Skeletal muscle cell (primary cell): ENCODE measurements around the gene KIFAP3.
A peak's percentile ranks its signal among the peaks of the same experiment; 100 is the strongest.

Experiments
- DNase-seq: peaks from one replicate; pipeline ENCODE4 v3.0.0-alpha.2; 2010; ENCODE audit warnings: low read depth
- H3K4me3 ChIP-seq: 2 replicates; pipeline ENCODE4 v1.5.1; 2011; ENCODE audit warnings: low read depth, mild to moderate bottlenecking, control low read depth, low read length, moderate library complexity

KIFAP3 gene

DNA sequence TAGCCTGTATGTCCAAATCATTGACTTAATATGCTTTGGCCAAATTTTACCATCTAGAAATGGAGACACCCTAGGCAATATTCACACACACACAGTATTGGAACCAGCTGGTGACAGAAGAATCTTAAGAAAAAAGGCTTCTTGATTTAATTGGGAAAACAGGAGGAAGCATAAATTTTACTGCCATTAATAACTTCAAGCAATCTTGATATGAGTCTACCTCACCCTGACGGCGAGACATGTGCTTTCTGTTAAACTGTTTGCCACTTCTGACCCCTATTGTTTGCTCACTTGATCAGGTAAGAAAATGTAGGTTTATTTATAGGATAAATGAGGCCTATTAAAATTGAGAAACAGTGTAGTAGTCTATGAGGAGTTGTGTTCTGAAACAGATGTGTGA lies 73.2 kb downstream of the KIFAP3 start:
- no peak for DNase-seq

DNA sequence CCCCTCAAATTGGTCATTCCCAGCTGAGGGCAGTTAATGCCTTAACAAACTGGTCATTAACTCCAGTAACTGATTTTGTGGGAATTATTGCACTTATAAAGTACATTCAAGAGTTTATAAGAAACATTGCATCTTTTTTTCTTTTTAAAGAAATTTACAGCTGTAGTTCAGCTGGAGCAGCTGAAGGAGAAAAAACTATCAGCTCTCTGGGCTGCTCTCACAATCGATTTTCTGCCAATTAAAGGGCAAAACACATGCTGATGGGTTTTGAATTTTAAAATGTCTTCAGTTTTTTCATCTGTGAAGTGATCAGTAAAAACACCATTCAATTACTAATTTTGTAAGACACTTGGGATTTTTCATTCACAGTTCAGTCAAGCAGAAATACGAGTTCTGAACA lies 74.7 kb downstream of the KIFAP3 start:
- H3K4me3 ChIP-seq = no peak overlapping the region
- no peak for DNase-seq

More for the DNA sequence above, 73.2 kb downstream of the KIFAP3 start:
- no peak overlapping the region for H3K4me3 ChIP-seq

DNA sequence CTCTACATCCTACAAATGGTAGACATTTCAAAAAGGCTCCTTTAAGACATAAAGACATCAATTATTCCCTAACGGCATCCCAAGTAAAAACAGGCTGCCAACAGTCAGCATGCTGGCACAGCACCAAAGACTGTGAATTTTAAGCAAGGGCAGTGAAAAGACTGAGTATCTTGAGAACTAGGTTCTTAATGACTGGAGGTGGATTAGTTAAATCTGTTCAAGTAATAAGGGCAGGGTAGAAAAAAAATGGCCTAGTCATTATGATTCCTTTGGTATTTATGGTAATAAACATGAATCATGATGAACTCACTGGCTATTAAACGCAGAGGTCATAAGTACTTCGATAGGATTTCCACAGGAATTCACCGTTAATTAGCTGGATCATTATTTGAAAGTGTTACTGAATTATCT lies 75.2 kb downstream of the KIFAP3 start:
- DNase-seq = peak; percentile 51
- no peak overlapping the region for H3K4me3 ChIP-seq

DNA sequence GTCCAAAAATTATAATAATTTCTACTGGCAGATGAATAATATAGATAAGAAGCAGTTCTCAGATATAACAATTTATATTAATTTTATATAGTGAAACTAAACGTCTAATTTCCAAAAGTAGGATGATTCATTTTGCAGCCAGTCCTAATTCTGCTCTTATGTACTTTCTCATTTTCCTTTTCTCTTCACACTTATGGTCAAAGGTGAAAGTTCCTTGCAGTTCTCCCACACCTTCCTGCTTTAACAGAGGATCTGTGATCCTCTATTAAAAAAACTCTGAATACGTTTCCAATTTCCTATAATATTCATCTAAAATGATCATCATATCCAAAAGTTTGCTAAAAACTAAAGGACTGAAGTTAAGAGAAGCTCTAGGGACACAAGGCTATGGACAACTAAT lies 78.5 kb downstream of the KIFAP3 start:
- no peak overlapping the region for H3K4me3 ChIP-seq
- no peak for DNase-seq

DNA sequence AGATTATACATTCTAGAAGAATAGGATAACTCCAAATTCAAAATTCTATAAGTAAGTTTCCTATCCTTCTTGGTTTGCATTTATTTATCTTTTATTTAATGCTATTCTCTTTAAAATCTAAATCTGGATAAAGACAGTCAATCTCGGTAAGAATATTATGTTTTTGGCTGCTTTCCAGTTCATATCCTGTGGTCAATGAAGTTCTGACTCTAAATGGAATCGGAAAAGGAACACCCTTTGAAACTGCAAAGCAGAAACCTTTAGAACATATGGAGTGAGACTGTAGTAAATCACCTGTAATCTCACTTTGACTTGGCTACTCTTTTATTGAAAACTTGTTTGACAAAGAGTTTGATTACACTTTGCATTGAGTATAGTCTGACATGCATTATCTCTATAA lies 85.2 kb downstream of the KIFAP3 start:
- H3K4me3 ChIP-seq = no peak overlapping the region
- DNase-seq = no peak

DNA sequence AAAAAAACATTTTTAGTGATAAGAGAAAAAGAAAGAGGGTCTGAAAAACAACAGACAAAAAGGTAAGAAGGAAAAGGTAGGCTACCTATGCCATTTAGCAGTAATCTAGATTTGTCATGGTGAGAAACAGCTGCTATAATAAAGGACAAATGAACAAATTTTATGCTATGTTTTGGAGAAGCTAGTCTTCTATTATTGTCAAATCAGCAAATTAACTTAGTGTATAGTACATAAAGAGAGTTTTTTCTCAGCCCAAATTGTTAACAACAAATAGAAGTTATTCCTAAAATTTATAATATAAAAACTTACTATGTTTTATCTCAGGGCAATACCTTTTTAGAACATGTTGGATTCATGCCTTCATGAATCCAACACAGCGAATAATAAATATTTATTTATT lies 88.7 kb downstream of the KIFAP3 start:
- no peak overlapping the region for H3K4me3 ChIP-seq
- DNase-seq = no peak

DNA sequence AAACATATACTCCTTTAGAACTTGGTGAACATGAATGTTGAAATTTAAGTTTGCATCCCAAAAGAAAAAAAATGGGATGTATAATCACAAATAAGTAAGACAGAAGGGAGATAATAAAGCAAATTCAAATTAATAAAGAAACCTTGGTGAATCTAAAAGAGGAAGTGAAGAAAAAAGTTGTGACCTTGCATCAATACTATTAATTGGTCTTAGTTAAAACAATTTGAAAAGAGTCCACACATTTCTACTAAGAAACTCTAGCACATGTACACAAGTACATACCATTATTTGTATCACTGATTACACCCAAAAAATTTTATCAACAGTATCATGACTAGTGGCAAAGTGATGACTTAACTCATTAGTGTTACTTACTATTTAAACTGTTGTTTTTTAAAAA lies 100.4 kb downstream of the KIFAP3 start:
- no peak for DNase-seq
- H3K4me3 ChIP-seq = no peak overlapping the region

DNA sequence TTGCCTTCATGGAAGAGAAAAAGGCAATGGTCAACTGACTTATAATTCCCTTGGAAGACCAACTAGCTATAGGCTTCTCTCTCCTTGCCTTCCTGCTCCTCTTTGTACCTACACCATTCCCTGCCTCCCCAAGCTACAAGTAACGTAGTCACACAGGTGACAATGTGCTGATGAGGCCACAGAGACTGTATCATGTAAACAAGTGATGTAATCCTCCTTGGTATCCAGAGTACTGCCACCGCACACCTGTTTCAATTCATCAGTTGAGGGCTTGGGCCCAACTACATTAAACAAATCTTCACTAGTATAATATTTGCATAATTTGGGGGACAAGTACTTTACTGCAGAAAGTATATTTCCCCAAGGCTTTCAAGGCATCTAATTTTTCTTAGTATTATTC lies 104.4 kb downstream of the KIFAP3 start:
- H3K4me3 ChIP-seq = no peak overlapping the region
- no peak for DNase-seq

DNA sequence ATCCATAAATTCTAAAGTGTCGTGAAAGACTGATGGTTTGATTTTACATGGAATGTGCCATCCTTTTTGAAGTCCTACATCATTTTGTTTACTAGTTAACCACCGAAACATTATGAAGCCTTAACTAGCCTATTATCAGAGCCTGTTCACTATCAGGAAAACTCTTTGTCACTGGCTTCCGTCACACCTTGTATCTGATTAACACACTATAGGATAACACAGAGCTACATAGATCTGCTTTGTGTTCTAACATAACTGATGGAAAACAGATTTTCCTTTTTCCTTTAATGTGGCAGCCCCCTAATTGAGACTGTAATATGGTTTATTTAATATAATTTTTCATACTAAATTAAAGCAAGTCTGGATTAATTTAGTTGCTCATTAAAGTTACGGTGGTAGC lies 106.3 kb downstream of the KIFAP3 start:
- no peak overlapping the region for H3K4me3 ChIP-seq
- DNase-seq = no peak

DNA sequence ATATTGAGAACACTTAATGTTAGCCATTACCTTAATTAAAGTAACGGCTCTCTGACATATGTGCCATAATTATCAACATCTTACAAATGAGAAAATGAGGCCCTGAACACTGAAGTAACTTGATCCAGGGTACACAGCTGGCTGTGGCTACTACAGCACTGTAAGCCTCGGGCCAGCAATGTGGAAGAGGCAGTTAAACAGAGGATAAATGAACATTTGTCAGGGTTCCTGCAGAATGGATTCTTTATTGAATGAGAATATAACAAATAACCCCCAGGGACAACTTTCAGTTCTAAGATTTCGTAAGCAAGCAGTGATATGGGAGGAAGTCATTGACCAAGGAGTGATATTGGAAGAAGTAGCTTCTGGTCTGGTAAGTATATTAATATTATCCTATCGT lies 110.3 kb downstream of the KIFAP3 start:
- DNase-seq = no peak
- no peak overlapping the region for H3K4me3 ChIP-seq

DNA sequence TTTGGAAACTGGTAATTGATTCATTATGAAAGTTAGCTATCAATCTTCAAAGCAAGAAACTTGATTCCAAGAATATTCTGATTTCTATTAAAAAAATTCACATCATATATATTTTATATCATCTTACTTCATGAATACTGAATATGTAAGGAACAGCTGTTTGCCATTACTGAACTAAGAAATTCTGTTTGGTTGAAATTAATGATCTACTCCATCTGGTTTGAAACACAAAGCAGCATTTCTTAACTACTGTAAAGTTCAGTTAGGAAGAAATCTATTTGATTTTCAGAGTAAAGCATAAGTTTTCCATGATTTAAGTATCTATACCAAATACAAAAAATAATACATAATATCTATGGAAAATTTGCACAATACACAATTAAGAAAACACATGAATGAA lies 114.8 kb downstream of the KIFAP3 start:
- no peak for DNase-seq
- no peak overlapping the region for H3K4me3 ChIP-seq

DNA sequence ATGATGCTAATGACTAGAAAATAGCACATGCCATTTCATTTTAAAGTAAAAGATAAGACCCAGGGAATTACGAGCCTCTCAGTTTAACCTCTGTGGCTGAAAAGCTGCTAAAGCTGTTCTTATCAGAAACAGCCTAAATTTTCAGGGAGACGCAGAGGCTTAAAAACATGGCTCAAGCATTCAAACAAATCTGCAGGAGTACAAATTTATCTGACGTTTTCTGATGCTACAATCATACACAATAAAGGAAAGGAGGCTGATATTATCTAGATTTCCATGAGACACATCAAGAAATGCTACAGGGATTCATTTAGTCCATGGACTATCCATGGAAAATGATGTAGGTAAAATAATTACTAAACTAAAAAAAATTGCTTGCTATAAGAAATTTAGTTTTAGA lies 115.5 kb downstream of the KIFAP3 start:
- H3K4me3 ChIP-seq = no peak overlapping the region
- no peak for DNase-seq

DNA sequence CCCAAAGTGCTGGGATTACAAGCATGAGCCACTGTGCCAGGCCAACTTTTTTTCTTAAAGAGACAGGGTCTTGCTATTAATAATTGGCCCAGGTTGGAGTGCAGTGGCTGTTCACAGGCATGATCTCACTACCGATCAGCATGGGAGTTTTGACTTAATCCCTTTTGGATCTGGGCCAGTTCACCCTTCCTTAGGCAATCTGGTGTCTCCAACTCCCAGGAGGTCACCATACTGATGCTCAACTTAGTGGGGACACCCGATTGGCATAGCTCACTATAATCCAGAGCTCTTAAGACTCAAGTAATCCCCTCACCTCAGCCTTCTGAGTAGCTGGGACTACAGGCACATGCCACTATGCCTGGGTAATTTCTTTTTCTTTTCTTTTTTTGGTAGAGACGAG lies 116.6 kb downstream of the KIFAP3 start:
- no peak overlapping the region for H3K4me3 ChIP-seq
- DNase-seq = no peak

DNA sequence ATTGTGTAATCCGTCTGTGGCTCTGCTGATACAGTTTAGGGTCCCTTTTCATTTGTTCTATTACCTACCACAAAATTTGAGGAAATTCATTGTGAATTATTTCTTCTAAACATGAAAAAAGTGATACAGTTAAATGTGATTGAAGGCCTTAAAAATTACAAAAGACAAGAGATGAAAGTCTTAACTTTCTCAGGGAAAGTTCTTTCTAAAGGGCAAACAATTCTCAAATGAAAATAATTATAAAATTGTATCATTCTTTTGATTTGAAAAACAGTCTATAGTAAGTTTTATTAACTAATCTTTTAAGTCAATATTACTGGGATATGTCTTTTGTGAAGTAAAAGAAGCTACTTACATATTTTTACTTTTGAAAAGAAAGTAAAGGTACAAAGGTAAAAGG lies 123.4 kb downstream of the KIFAP3 start:
- H3K4me3 ChIP-seq = no peak overlapping the region
- no peak for DNase-seq

DNA sequence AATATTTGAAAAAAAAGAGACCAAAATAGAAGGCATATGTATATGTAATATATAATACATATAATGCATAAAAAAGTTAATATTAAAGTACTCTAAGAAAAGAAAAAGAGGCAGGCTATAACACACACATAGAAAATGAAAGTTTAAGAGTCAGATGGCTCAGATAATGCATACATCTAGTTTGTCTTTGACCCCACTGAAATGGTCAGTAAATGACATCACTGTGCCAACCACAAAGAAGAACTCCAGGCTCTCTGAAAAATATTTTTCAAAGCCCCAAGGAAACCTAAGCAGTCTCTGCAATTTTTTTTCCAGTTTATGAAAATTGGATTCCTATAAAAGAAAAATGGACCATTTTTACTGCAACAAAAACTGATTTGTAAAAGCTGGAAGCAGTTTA lies 125.4 kb downstream of the KIFAP3 start:
- no peak overlapping the region for H3K4me3 ChIP-seq
- no peak for DNase-seq

DNA sequence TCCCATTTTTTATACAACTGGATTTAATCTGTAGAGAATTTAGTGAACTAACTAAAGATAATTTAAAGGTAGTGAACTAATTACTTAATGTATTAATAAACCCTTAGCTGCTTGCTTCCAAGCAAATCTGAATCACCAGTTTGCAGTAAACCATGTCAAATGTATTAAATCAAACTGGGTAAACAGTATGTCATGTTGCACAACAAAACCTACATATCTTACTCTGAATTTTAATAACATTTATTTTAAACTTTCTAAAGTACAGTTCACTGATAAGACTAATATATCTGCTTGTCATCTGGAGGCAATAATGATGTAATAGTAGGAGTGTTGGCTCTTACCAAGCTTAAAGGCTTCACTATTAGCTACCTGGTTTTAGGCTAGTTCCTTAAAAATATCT lies 128.3 kb downstream of the KIFAP3 start:
- no peak for DNase-seq
- H3K4me3 ChIP-seq = no peak overlapping the region

DNA sequence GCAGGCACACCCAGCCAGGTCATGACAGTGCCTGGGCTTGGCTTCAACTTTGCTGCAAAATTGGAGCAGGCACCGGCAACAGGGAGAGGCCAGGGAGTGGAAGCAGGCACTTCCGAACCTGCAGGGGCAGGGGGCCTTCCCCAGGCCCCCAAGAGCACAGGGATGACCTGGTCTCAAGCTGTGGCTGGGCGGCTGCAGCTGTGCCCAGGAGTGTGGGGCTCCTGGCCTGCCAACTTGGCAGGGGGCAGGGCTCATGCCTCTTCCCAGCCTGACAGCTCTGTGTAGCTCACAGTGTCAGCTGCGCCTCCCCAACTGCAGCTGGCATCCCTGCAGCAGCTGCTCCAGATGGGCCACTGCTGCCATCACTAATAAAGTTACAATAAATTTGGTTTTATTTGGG lies 129.3 kb downstream of the KIFAP3 start:
- DNase-seq = no peak
- H3K4me3 ChIP-seq = no peak overlapping the region

DNA sequence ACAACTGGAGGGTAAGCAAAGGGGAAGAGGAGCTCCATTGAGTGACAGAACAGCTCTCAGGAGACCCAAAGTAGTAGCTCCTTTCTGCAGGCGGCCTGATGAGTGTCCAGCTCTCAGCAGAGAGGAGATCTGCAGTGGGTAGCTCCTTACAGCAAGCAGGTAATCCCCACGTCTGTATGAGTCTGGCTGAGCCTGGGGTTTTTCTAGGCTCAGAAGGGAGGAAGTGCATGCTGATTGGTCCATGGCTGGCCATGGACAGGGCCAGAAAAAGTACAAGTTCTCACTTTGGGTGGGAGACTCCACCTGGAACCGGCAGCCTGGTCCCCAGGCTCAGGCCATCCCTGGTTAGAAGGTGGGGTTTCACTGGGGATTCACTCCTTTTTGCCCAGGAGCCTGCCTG lies 129.9 kb downstream of the KIFAP3 start:
- H3K4me3 ChIP-seq = no peak overlapping the region

DNA sequence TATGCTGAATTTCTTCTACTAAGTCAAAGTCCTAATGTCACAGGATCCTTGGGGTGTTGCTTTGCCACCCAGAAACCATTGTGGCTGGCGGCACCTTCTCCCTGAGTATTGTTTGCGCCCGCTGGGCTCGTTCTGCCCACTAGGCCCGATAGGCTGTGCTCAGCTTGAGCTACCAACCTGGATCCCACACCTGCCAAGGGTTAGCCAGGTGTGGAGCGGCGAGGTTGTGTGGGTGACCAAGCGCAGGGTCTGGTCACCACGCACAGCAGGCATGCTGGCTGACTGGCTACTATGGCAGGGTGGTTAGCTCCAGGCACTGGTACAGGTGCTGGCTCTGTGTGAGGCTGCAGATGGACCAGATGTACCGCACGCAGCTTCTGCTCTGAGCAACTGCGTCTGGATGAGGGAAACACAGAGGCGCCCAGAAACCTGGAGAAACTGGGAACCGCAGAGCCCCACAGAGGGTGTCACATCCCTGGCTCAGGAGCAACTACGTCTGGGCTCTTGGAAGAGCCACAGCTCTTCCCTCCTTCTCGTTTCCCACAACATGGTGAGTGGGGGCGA lies 130.4 kb downstream of the KIFAP3 start:
- DNase-seq = no peak

More for the DNA sequence above, 129.9 kb downstream of the KIFAP3 start:
- DNase-seq = no peak

DNA sequence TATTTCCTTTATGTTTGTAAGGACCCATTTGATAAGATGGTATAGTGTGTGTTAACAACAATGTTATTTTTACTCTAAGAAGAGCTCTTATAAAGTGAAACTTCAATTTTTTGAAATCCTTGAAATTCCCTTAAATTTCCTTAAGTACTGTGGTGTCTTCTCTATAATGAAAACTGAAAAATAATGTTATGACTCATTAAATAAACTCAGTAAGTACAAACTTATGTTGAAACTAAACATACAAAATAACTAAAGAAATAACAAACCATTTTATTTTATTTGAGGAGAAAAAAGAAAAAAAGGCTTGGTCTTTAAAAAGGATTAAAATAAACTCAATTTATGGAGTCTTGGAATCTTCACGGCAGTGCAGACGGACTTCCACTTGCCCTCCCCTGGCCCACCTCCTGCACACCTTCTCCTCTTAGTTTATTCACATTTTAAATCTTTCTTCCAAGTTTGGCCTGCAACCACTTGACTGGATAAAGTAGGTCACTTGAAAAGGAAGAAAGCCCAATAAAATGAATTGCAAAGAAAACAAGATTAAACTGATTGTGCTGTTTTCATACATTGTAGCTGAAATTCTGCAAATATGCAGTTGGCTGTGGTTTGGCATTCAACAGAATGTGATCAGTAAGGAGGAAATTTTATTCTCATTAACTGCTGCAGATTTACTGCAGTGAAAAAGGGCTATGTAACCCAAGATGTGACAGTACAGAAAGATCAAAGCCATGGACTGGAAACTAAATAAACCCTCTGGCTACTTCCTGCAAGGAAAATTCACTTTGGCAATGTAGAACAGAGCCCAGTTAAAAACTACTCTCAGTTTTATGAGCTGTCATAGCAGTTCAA lies 132.3 kb downstream of the KIFAP3 start:
- DNase-seq = no peak
- no peak overlapping the region for H3K4me3 ChIP-seq

More for the DNA sequence above, 130.4 kb downstream of the KIFAP3 start:
- no peak overlapping the region for H3K4me3 ChIP-seq

DNA sequence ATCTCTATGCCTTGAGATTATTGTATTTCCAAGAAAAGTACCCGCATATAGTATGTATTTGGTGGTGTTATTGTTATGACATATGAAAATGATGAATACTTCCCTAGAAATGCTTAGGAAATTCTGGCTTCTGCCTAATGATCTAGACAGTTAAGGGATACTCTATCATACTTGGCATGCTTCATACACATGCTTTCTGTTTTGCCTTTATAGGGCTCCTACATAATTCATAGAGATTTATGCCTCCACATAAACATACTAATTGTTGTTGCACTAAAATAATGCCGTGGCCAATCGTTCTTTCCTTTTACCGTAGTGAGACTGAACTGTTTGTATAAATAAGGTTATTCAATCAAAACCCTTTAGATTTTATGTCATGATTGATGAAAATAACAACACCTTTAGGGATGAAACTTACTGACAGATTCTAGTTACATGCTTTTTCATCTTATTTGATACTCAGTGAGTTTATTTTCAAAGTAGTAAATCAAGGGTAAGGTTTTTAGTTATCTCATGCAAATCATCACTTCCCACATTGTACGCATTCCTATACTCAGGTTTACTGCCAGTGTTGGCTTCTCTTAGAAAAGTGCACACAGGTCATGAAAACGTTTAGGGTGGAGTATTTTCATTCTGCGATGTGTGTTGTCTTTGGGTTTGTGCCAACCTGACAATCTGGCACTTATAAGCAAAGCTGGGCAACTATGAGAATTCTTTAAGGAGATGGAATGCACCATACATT lies 140.3 kb downstream of the KIFAP3 start:
- peak; percentile 31 for DNase-seq
- H3K4me3 ChIP-seq = no peak overlapping the region
